ENCODE data around the gene ANGPTL4. TPM values are rescaled to one million over a fixed set of nuclear protein-coding genes. Genes with fewer than 3 reads are reported as not detected.
A peak's percentile ranks its signal among the peaks of the same experiment; 100 is the strongest.

The ANGPTL4 gene
- total RNA-seq, 4 donors from 2014 or later: 19.7 to 91.8 (median 41.9) TPM

- H3K27ac ChIP-seq: peak overlapping the region in 3 of 4 donors; percentile 6 to 93 (median 20)
- DNase-seq (no peak), ATAC-seq (no peak)
- H3K9me3 ChIP-seq: no peaks in the 10 kb centered on the region
- peaks cover 0 to 13% of the 10 kb centered on the region in 2 donors for H3K36me3 ChIP-seq
- intact Hi-C loops (cut with DNase I; ENCODE audit: low total_unique reads) (loop anchor here (10.0 kb wide), 1 partner anchor 511 kb away; the partner anchor contains the start of genes MBD3L1 and ZNF558), in situ Hi-C loops (cut with MboI; ENCODE audit: low sequenced_read_pairs in 4 of 4) (no loop called here)
- H3K27me3 ChIP-seq: no peaks in the 10 kb centered on the region
- TF ChIP-seq POLR2A (IDR thresholded peaks at IDR 0.05) (no peak), CTCF (IDR thresholded peaks at IDR 0.05 in 4 of 5, conservative IDR thresholded peaks at IDR 0.05 in 1 of 5) (no peak)
- H3K4me1 ChIP-seq: peaks cover 23 to 30% of the 10 kb centered on the region in 2 donors
- H3K4me3 ChIP-seq: no peak overlapping the region
These were observed 40.2 kb upstream of the ANGPTL4 start for GRCh38 chr19:8323781-8324185.

GRCh38 chr19:8324186-8325050 is 39.5 kb upstream of the ANGPTL4 start:
- no peaks in the 10 kb centered on the region for H3K27me3 ChIP-seq
- H3K36me3 ChIP-seq: peaks cover 0 to 13% of the 10 kb centered on the region in 2 donors
- DNase-seq (no peak), ATAC-seq (no peak)
- no peak overlapping the region for H3K4me3 ChIP-seq
- in situ Hi-C loops (cut with MboI; ENCODE audit: low sequenced_read_pairs in 4 of 4) (no loop called here), intact Hi-C loops (cut with DNase I; ENCODE audit: low total_unique reads) (loop anchor here (10.0 kb wide), 1 partner anchor 510 kb away; the partner anchor contains the start of genes MBD3L1 and ZNF558)
- peak overlapping the region in 2 of 4 donors; percentile 6 to 30 for H3K27ac ChIP-seq
- peaks cover 23 to 28% of the 10 kb centered on the region in 2 donors for H3K4me1 ChIP-seq
- TF ChIP-seq CTCF (IDR thresholded peaks at IDR 0.05 in 4 of 5, conservative IDR thresholded peaks at IDR 0.05 in 1 of 5): no peak
- no peaks in the 10 kb centered on the region for H3K9me3 ChIP-seq

GRCh38 chr19:8325454-8325853 is 38.5 kb upstream of the ANGPTL4 start:
- TF ChIP-seq POLR2A (IDR thresholded peaks at IDR 0.05): no peak
- no peak for TF ChIP-seq CTCF (IDR thresholded peaks at IDR 0.05 in 4 of 5, conservative IDR thresholded peaks at IDR 0.05 in 1 of 5)
- no peak for ATAC-seq
- Histone ChIP-seq H3K27me3 (no peaks in the 10 kb centered on the region), H3K4me1 (peaks cover 15 to 18% of the 10 kb centered on the region in 2 donors), H3K36me3 (peaks cover 0 to 13% of the 10 kb centered on the region in 2 donors), H3K4me3 (no peak overlapping the region), H3K27ac (no peak overlapping the region), H3K9me3 (no peaks in the 10 kb centered on the region)
- intact Hi-C loops (cut with DNase I; ENCODE audit: low total_unique reads) (loop anchor here (10.0 kb wide), 1 partner anchor 509 kb away; the partner anchor contains the start of genes MBD3L1 and ZNF558), in situ Hi-C loops (cut with MboI; ENCODE audit: low sequenced_read_pairs in 4 of 4) (no loop called here)
- DNase-seq: no peak

- peaks cover 0 to 8% of the 10 kb centered on the region in 2 donors for H3K4me1 ChIP-seq
- no peak for DNase-seq
- no peaks in the 10 kb centered on the region for H3K36me3 ChIP-seq
These were observed 34.0 kb upstream of the ANGPTL4 start for GRCh38 chr19:8329996-8330395.

More at GRCh38 chr19:8329996-8330395, 34.0 kb upstream of the ANGPTL4 start:
- in situ Hi-C loops (cut with MboI; ENCODE audit: low sequenced_read_pairs in 4 of 4): no loop called here
- H3K27me3 ChIP-seq: peaks cover 12 to 21% (median 18%) of the 10 kb centered on the region in 3 donors
- no peaks in the 10 kb centered on the region for H3K9me3 ChIP-seq
- TF ChIP-seq POLR2A (IDR thresholded peaks at IDR 0.05) (no peak), CTCF (IDR thresholded peaks at IDR 0.05 in 4 of 5, conservative IDR thresholded peaks at IDR 0.05 in 1 of 5) (no peak)
- ATAC-seq: no peak
- H3K27ac ChIP-seq: no peak overlapping the region
- H3K4me3 ChIP-seq: no peak overlapping the region
- intact Hi-C loops (cut with DNase I; ENCODE audit: low total_unique reads): loop anchor here (10.0 kb wide), 1 partner anchor 505 kb away; the partner anchor contains the start of genes MBD3L1 and ZNF558
